GM19328 (cell line): ENCODE results near the gene EXOC8.
A peak's percentile ranks its signal among the peaks of the same experiment; 100 is the strongest.

ENCODE experiments used
- ATAC-seq: cut with Tn5 transposase; IDR thresholded peaks from one replicate; pipeline ENCODE4 v1.9.1; 2021; ENCODE audit warnings: mild to moderate bottlenecking, moderate library complexity; ENCODE audit not compliant: unreplicated experiment

The EXOC8 gene, protein sequence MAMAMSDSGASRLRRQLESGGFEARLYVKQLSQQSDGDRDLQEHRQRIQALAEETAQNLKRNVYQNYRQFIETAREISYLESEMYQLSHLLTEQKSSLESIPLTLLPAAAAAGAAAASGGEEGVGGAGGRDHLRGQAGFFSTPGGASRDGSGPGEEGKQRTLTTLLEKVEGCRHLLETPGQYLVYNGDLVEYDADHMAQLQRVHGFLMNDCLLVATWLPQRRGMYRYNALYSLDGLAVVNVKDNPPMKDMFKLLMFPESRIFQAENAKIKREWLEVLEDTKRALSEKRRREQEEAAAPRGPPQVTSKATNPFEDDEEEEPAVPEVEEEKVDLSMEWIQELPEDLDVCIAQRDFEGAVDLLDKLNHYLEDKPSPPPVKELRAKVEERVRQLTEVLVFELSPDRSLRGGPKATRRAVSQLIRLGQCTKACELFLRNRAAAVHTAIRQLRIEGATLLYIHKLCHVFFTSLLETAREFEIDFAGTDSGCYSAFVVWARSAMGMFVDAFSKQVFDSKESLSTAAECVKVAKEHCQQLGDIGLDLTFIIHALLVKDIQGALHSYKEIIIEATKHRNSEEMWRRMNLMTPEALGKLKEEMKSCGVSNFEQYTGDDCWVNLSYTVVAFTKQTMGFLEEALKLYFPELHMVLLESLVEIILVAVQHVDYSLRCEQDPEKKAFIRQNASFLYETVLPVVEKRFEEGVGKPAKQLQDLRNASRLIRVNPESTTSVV

DNA sequence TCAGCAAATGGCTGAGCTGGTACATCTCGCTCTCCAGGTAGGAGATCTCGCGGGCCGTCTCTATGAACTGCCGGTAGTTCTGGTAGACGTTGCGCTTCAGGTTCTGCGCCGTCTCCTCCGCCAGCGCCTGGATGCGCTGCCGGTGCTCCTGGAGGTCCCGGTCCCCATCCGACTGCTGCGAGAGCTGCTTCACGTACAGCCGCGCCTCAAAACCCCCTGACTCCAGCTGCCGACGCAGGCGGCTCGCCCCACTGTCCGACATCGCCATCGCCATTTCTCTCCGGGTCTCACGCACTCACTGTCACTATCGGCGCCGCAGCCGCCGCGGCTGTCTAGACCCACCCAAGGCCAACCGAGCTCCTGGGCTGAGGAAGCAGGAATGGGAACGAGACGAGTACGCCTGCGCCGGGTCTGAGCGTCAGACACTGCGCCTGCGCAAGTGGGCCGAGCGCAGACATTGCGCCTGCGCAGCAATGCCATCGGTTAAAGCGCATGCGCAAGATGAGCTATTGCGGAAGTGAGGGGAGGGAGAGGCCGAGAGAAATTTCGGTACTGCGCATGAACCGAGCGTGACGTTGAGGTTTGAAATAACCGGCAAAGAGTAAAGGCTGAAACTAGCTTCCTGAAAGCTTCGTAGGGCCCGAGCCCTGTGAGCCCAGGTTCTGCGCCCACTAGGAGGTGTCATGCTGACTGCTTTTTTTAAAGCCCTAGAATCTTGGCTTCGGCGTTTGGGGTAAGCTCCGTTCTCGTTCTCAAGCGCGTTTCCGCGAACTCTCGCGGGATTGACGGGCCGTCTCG lies at the start of gene EXOC8:
Gene EXOC8 (minus strand): TSS at position 381 of the 798 bp plus-strand sequence. CDS start 107 bp downstream, at position 274.
- peak; percentile 80 for ATAC-seq

DNA sequence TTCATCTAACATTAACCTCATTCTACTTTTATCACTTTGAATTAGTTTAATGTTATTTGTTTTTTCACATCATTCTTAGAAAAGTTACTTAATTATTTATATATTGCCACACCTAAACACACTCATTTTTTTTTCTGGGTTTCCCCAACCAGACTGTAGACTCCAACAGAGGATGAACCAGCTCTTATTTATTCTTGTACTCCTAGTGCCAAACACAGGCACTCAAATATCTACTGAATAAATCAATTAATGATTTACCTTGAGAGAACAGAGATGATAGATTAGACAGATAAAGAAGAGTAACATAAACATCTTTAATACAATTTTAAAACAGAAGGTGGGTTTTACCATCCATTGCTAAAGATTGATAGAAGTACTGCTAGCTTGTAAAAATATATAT lies 48.8 kb upstream of the EXOC8 start:
- no peak for ATAC-seq

DNA sequence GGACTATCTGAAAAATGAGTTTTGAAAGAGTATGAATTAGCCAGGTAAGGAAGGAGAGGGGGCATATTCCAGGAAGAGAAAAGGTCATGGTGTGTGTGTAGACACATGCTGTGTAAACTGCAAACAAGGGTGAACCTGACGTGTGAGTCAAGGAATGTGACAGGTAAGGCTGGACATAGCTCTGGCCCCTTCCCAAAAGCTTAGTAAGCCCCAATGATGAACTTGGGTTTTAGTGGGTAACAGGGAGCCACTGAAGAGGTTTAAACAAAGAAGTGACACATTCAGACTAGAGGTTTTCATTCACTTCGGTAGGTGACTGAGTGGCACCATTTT lies 47.7 kb upstream of the EXOC8 start:
- ATAC-seq: no peak

DNA sequence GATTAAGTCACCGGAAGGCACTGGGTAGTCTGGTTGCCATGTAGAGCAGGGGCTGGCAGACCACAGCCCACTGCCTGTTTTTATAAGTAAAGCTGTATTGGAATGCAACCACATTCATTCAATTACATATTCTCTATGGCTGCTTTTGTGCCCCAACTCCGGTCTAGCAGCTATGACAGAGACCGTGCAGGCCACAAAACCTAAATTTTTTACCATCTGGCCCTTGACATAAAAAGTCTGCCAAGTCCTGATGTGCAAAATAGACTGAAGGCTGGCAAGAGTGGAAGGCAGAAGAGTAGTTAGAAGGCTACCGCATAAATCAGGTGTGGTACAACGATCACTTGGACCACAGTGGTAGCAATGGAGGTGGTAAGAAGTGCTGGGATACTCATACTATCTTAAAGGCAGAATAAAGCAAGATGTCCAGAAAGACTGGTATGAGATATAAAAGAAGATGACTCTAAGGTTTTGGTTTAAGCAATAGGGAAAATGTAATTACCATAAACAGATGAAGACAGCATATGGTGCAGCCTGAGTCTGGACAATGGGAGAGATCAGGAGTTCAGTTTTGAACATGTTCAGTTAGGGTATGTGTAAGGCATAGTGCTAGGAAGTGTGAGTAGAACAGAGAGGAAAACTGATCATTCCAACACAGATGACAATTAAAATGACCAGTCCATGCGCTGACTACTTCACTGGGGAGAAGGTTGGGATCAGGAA lies 47.2 kb upstream of the EXOC8 start:
- ATAC-seq: no peak

DNA sequence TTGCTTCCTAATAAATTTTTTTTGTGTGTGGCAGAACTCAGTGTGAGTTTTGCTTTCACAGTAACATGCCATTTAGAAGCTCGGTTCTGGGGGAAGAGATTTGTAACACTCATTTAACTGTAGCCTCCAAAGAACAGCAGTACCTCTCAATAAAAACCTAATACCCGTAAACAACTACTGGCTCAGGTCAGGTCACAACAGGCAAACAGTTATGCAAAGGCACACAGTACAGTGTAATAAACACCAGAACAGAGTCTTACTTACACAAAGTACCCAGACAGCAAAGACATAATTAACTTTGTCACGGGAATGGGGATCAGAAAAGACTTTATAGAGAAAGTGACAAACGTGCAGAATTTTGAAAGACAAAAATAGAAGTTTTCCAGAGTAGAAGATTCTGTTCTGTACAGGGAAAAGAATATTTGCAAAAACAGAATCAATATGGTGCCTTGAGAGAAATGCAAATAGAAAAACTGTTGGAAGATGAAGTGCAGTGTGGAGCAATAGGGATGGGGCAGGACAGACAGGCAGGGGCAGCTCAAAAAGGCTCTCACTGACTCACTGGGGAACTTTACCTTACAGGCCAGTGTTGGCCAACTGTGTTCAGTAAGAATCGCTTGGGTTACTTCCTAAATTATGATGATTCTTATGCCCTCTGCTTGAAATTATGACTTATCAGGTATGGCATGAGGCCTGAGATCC lies 45.7 kb upstream of the EXOC8 start:
- no peak for ATAC-seq

DNA sequence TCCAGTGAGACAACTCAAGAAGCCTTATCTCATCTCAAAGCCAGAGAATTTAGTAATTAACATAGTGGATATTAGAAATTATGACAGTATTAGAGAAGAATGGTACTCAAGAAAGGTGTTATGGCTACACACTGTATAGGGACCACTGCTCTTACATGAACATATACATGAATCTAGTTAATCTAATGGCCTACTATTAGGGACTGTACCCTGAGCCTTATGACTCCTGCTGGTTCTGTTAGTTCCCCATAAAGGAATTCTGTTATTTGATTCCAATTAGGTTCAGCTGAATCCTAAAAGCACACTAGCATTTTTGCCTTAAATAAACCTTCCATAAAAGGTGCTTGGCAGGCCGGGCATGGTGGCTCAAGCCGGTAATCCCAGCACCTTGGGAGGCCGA lies 44.8 kb upstream of the EXOC8 start:
- ATAC-seq: no peak

DNA sequence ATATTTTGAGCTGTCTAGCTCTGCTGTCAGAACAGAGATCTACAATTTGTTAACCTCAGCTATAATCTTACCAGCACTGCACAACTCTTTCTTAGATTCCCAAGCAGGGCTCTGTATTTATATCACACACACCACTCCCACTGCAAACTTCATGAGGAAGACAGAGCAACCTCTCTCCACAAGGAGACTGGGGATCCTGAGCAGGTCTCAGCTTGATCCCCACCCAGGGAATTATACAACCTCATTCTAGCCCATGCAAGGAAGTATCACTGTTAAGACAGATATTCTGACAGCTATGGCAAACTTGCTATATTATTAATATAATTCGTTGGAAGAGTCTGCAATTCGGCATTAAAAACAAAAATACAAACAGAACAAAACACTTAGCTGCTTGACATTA lies 44.1 kb upstream of the EXOC8 start:
- ATAC-seq: no peak

DNA sequence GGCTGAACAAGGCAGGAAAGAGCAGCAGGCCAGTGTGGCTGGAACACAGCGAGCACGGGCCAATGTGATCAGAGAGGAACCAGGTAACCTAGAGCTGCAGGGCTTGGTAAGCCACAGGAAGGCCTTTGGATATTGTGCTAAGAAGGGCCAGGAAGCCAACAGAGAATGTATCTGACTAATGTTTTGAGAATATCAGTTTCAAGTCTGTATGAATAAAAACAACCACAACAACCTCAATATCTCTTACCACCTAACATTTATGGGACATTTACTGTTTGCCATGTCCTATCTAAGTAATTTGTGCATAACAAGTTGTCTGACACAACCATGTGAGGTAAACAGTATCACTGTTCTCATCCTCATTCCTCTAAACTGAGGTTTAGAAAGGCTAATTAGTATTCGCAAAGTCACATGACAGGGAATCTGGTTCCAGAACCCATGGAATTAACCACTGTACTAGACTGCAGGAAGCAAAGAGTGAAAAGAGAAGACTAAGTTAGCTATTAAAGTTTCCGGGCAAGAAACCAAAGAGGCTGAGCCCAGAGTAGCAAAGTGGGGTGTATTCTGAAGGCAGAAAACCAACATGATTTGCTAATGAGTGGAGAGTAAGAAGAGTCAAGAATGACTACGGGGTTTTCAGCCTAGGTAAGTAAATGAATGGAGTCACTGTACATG lies 39.4 kb upstream of the EXOC8 start:
- ATAC-seq: no peak

DNA sequence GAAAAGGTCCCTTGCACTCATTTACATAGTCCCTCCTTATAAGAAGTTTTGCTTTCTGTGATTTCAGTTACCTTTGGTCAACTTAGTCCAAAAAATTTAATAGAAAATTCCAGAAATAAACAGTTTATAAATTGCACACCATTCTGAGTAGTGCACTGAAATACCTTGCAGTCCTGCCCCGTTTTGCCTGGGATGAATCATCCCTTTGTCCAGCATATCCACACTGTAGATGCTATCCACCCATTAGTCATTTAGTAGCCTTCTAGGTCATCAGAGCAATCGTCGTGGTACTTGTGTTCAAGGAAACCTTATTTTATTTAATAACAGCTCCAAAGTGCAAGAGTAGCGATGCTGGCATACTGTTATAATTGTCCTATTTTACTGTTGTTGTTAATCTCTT lies 38.4 kb upstream of the EXOC8 start:
- no peak for ATAC-seq

DNA sequence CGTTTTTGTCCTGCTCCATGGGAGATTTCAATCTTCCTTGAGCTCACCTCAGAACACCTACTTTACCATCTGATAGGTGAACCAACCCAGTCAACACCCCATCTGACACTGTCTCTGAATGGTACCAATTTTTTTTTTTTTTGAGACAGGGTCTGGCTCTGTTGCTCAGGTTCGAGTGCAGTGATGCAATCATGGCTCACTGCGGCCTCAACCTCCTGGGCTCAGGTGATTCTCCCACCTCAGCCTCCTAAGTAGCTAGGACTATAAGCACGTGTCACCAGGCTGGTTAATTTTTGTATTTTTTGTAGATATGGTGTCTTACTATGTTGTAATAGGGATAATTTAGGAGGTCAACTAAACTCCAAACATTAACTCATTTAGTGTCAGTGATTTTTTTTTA lies 36.7 kb upstream of the EXOC8 start:
- no peak for ATAC-seq

DNA sequence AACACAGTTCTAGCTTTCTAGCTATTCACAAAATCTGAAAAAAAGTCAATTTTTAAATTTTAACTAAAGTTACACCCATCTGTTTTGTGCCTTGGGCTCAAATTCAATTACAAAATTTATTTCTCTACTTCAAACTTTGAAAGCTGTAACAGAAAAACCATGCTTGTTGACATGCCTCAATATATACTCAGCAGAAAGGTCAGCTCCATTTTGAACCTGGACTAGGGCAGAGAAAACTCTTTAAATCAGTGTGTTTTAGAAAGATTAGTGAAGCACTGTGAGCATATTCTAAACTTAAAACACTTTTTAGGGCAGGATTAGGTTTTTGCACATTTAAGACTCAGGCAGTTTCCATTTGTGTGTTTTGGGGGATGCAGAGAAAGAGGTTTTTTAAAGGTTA lies 34.8 kb upstream of the EXOC8 start:
- no peak for ATAC-seq

DNA sequence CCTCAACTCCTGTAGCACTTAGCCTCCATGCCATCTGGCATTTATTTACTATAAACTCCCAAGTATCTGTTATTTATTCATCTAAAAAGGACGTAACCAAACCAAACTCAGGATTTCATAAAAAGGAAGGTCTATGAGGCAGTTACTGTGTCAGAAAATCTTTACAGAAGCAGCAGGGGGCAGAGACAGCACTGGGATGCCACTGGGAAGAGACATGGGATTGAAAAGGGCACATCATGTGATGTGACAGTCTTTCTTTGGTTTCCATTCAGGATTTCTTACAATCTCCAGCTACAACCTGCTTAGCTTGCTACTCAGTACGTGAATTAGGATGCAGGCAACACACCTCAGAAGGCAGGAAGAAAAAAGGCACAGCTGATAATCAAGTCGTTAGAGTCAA lies 31.6 kb upstream of the EXOC8 start:
- ATAC-seq: no peak

DNA sequence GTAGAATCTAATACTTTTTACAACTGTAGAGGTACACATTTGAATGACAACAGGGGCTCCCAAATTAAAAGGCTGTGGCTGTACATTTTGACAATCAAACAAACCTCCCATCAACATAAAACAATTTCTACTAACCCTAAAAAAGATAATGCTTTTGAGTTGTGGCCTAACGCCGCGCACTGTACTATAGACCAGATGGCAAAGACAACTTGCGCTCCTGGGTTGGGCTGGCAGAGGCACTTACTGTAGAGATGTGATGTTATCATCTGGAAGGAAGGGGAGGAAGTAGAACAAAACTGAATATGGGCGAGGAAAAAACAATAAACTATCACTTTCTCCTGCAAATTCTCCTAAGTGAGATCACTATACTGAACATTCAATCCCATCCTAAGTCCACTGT lies 26.5 kb upstream of the EXOC8 start:
- no peak for ATAC-seq

DNA sequence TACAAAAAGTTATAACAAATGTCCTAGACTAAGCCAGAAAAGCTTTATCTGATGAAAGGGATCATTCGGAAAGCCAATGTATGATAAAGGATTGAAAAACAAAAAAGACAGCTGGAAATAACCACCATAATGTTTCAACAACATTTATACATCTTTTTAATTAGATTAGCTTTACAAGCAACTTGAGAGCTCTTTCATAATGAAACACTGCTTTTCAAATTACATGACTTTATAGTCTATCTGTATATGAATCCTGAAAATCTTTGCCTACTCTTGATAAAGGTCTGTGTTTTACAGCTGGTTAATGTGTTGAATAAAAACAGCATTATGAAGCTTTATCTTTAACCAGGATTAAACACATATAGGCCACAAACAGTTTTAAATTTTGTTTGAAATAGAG lies 26.0 kb upstream of the EXOC8 start:
- no peak for ATAC-seq

DNA sequence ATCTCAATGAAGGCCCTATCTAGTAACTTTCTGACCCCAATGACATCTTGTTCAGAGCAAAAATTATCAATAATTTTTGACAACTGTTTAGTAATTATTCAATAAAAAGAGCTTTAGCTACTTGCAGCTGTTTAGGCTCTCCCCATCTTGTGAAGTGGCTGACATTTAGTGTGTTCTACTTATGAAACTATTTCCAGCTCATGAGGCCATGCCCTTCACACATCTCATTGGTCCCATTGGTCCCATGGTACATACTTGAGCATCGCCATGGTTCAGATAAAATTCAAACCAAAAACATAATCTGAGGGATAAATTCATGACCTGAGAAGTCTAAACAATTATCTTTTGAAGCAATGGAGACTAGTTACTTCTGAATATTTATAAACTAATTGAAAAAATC lies 24.7 kb upstream of the EXOC8 start:
- ATAC-seq: no peak

DNA sequence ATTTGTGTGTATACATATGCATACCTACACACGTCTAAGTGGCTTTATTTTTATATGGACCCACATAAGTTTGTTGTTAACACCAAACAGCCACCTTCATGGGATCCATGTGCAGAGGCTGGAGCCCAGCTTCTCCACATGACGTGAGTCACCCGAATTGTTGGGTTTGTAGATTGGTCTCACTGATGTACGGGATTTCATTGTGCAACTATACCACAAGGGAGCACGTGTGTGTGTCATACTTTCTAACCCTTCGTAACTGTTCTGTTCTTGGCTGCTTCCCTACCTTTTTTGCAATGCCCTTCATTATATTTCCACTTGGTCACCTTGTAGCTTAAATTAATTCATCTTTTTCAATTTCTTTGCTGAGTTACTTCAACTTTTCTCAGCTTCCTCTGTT lies 21.5 kb upstream of the EXOC8 start:
- no peak for ATAC-seq

DNA sequence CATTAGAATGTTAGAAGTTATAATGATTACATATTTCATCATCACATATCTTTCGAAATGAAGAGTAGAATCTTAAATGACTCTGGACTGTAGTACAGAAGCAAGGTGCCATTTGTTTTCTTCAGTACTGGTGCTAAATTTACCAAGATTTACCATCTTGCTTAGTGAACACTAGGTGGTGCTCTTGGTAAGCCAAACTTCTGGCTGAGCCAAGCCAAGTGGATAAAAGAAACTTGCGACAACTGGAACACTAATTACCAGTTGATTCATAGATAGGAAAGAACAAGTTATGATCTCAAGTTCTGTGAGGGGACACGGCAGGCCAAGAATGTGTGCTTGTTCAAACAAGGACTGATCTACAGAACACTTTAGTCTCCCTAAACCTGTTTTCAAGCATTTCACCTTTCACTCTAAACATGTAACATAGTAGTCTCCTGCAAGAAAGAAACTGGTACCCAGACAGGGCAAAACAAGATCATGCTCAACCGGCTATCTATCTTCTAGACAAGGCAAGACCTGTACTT lies 20.2 kb upstream of the EXOC8 start:
- peak; percentile 77 for ATAC-seq

DNA sequence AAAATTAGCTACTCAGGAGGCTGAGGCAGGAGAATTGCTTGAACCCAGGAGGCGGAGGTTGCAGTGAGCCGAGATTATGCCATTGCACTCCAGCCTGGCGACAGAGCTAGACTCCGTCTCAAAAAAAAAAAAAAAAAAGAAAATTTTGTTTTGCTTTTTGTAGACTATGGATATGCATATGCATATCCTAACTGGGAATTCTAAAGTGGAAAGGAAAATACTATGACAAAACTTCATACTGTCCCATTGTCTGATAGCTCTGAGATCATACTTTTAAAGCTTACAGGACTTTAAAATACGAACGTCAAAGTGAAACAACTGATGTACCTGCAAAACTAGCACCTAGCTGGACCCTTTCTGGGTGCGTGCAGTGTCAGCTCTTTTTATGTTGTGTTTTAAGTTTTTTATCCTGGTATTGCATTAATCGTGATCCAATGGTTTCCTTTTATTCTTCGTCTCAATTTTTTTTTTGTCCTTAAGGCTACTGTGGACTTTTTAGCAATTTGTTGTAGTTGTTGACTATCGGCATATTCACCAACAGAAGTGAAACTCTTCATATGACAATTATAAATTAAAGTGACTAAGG lies 19.6 kb upstream of the EXOC8 start:
- ATAC-seq: peak; percentile 8

DNA sequence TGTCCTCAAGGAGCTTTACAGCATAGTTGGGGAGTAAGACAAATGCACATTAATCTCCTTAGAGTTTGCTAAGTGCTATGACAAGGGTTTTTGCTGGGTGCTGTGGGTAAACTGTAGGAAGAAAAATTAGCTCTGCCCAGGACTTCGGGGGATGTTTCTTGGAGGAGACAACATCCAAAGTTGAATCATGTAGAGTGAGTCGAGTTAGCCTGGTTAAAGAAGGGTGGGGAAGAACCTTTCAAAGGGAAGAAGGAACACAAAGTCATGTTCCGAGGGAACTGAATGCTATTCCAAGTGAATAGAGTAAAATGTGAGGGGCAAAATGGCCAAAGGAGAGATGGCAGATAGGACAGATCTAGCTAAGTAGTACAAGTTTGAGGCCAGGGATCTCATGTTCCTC lies 17.5 kb upstream of the EXOC8 start:
- ATAC-seq: no peak
